Calu3 (cell line): ENCODE measurements around the gene AK4. TPM values are rescaled to one million over a fixed set of nuclear protein-coding genes. Genes with fewer than 3 reads are reported as not detected.
"Not testable (repeated sequence)": the region's sequence is repeated elsewhere in the genome, so short reads cannot be mapped to it uniquely, and the experiment has no call there.

Experiments used
- BruUV-seq: library from RNA; stranded (reverse); fragments of 400-500 nt; replicated peaks from 2 replicates; lab custom pipeline; 2021; lab: Mats Ljungman, UMichigan
- CTCF ChIA-PET: fragments of 300-600 bp; sonication (Branson Sonifier 250); formaldehyde crosslinking; loops from one replicate; lab custom pipeline; 2022; ENCODE audit warnings: antibody characterized with exemption; lab: Charles Lee
- DNase-seq: peaks from one replicate; pipeline ENCODE4 v3.0.0; 2022
- H3K27ac Mint-ChIP-seq: one replicate; pipeline ENCODE4 v1.8.0; 2022; ENCODE audit warnings: mixed read lengths; ENCODE audit not compliant: unreplicated experiment
- H3K27me3 Mint-ChIP-seq: one replicate; pipeline ENCODE4 v1.8.0; 2022; ENCODE audit warnings: mixed read lengths; ENCODE audit not compliant: unreplicated experiment
- H3K36me3 Mint-ChIP-seq: one replicate; pipeline ENCODE4 v1.8.0; 2022; ENCODE audit warnings: mild to moderate bottlenecking, moderate library complexity, mixed read lengths; ENCODE audit not compliant: insufficient read depth, unreplicated experiment
- H3K4me1 Mint-ChIP-seq: one replicate; pipeline ENCODE4 v1.8.0; 2022; ENCODE audit warnings: mild to moderate bottlenecking, low read depth, mixed read lengths; ENCODE audit not compliant: unreplicated experiment
- H3K4me3 Mint-ChIP-seq: one replicate; pipeline ENCODE4 v1.8.0; 2022; ENCODE audit warnings: mild to moderate bottlenecking, low read depth, moderate library complexity, mixed read lengths; ENCODE audit not compliant: unreplicated experiment
- H3K9me3 Mint-ChIP-seq: one replicate; pipeline ENCODE4 v1.8.0; 2022; ENCODE audit warnings: low read depth, mixed read lengths; ENCODE audit not compliant: unreplicated experiment
- intact Hi-C: fragments of 100-400 bp; cut with micrococcal nuclease; formaldehyde crosslinking; loops from one replicate; pipeline ENCODE4 v1.10.0; 2022; ENCODE audit not compliant: unreplicated experiment
- total RNA-seq: library from RNA; stranded (reverse); gene quantifications from 2 replicates; pipeline ENCODE4 v1.2.3, GENCODE V29; 2022
- TF ChIP-seq, protein P1 (sequence below): fragments of 200-600 bp; IDR thresholded peaks from one replicate; pipeline ENCODE4 v1.8.0; 2022; ENCODE audit warnings: antibody characterized with exemption; ENCODE audit not compliant: unreplicated experiment

AK4 gene
- total RNA-seq, 1 experiment from 2014 or later = 49.9 TPM

DNA sequence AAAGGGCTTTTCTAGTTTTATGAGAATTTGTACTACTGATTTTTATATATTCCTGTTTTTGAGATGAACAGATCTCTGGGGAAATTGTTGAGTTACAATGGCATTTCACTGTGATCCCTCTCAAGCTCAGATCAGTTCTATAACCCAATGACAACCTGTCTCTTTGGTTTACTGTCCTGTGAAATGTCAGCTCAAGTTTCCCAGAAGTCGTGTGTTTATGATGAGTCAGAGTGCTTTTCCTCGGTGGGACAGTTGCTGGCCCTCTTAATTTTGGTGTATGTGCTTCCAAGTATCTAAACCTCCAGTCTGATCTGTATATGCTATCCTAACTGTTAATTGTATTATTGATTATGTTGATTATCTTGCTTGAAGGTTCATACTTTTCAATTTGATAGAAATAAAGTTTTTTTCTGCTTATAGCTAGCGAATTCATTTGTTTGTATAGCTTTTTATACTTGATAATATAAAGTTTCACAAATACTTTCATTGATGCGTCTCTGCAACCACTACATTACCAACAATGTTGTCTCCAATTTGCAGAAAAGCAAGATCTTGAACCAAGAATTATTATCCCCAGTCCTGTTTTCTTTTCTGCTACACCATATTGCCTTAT lies 83.8 kb downstream of the AK4 start:
- intact Hi-C loops = loop anchor here (10.0 kb wide), 2 partner anchors 723 to 1013 kb away; no protein-coding TSS in a partner anchor
- H3K4me3 Mint-ChIP-seq = no peak overlapping the region
- no peaks in the 10 kb centered on the region for H3K9me3 Mint-ChIP-seq
- no peaks in the 10 kb centered on the region for H3K36me3 Mint-ChIP-seq
- H3K27ac Mint-ChIP-seq = no peak overlapping the region
- CTCF ChIA-PET = no interaction called here
- no peak for DNase-seq
- H3K4me1 Mint-ChIP-seq = peaks cover 20% of the 10 kb centered on the region
- no TSS peak for BruUV-seq
- no peaks in the 10 kb centered on the region for H3K27me3 Mint-ChIP-seq
- TF ChIP-seq, protein P1, sequence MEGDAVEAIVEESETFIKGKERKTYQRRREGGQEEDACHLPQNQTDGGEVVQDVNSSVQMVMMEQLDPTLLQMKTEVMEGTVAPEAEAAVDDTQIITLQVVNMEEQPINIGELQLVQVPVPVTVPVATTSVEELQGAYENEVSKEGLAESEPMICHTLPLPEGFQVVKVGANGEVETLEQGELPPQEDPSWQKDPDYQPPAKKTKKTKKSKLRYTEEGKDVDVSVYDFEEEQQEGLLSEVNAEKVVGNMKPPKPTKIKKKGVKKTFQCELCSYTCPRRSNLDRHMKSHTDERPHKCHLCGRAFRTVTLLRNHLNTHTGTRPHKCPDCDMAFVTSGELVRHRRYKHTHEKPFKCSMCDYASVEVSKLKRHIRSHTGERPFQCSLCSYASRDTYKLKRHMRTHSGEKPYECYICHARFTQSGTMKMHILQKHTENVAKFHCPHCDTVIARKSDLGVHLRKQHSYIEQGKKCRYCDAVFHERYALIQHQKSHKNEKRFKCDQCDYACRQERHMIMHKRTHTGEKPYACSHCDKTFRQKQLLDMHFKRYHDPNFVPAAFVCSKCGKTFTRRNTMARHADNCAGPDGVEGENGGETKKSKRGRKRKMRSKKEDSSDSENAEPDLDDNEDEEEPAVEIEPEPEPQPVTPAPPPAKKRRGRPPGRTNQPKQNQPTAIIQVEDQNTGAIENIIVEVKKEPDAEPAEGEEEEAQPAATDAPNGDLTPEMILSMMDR = no peak

GRCh38 chr1:65232461-65232990 lies 84.5 kb downstream of the AK4 start:
- peaks cover 20% of the 10 kb centered on the region for H3K4me1 Mint-ChIP-seq
- H3K4me3 Mint-ChIP-seq = no peak overlapping the region
- no peaks in the 10 kb centered on the region for H3K9me3 Mint-ChIP-seq
- TF ChIP-seq, protein P1 = no peak
- DNase-seq = no peak
- CTCF ChIA-PET = no interaction called here
- no peaks in the 10 kb centered on the region for H3K27me3 Mint-ChIP-seq
- no peaks in the 10 kb centered on the region for H3K36me3 Mint-ChIP-seq
- BruUV-seq = no TSS peak
- no peak overlapping the region for H3K27ac Mint-ChIP-seq
- intact Hi-C loops = loop anchor here (10.0 kb wide), 2 partner anchors 722 to 1012 kb away; no protein-coding TSS in a partner anchor

DNA sequence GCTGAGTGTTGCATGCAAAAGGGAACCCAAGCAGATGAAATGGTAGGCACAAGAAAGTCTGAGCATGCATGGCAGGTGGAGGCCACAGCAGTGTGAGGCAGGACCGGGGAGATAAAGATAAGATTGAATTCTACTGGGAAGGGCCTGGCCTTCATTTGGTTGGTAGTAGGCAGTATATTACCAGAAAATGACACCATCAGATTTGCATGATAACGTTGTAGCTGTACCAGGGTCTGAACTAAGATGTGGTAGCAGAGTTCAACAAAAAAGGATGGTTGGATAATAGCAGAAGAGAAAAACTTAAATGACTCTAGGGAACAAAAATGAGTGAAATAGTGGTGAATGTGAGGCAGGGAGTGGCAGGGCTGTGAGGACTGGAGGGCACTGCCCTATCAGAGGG lies 85.8 kb downstream of the AK4 start:
- BruUV-seq = no TSS peak
- CTCF ChIA-PET = interaction anchor here (0.6 to 0.7 kb wide), 2 partner anchors 182 to 197 kb away, joined by 3 to 4 read pairs; no protein-coding TSS in a partner anchor
- no peaks in the 10 kb centered on the region for H3K36me3 Mint-ChIP-seq
- H3K27me3 Mint-ChIP-seq = no peaks in the 10 kb centered on the region
- H3K4me3 Mint-ChIP-seq = no peak overlapping the region
- TF ChIP-seq, protein P1 = no peak
- no peak for DNase-seq
- H3K9me3 Mint-ChIP-seq = no peaks in the 10 kb centered on the region
- intact Hi-C loops = loop anchor here (10.0 kb wide), 2 partner anchors 721 to 1011 kb away; no protein-coding TSS in a partner anchor
- no peak overlapping the region for H3K27ac Mint-ChIP-seq
- H3K4me1 Mint-ChIP-seq = peaks cover 20% of the 10 kb centered on the region

DNA sequence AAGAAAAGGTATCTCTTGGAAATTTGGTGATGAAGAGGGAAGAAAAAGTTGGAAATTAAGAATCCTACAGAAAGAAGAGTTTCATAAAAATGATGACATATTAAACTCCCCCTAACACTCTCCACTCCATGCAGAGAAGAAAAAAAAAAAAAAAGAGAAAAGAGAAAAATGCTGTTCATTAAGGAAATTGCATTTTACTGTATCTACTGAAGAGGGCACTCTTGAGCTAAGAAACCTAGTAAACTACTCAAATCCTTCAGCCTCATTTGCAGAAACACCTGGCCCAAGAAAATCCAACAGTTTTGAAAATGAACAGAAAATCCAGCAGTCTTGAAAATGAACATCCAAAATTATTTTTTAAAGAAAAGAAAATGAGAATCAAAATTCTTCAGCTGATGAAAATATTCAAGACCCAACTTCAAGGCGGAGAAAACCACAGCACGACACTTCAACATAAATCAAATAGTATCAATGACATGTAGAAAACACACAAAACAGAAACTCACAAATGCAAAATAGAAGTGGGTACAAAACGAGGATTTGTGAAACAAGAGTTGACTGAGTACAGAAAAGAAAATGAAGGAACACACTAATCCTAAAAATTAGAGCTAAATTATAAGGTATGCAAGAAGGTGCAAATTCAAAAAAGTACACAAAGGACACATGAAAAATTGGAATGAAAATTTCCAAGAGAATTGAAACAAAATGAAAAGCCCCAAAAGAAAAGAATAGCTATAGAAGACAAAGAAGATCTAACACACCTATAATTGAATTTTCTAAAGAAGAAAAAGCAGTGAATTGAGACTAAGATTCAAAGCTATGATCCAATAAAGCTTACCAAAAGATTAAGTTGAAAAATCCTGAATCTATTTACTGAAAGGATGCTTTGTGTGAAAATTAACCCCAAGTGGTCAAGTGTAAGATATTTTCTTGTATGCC lies 88.1 kb downstream of the AK4 start:
- H3K4me3 Mint-ChIP-seq = no peak overlapping the region
- H3K27me3 Mint-ChIP-seq = no peaks in the 10 kb centered on the region
- H3K36me3 Mint-ChIP-seq = no peaks in the 10 kb centered on the region
- H3K9me3 Mint-ChIP-seq = no peaks in the 10 kb centered on the region
- intact Hi-C loops = loop anchor here (1.0 to 10.0 kb wide), 6 partner anchors 30 to 1009 kb away; no protein-coding TSS in a partner anchor
- H3K27ac Mint-ChIP-seq = no peak overlapping the region
- no peak for DNase-seq
- TF ChIP-seq, protein P1 = peak; percentile 57
- H3K4me1 Mint-ChIP-seq = peaks cover 3% of the 10 kb centered on the region
- CTCF ChIA-PET = interaction anchor here (0.6 to 2.2 kb wide), 10 partner anchors 18 to 720 kb away, joined by 3 to 28 read pairs (median 4); no protein-coding TSS in a partner anchor
- no TSS peak for BruUV-seq

GRCh38 chr1:65237088-65237487 lies 89.1 kb downstream of the AK4 start:
- not testable (repeated sequence) for H3K4me3 Mint-ChIP-seq, H3K27me3 Mint-ChIP-seq, H3K9me3 Mint-ChIP-seq, H3K4me1 Mint-ChIP-seq, H3K36me3 Mint-ChIP-seq, H3K27ac Mint-ChIP-seq, BruUV-seq, DNase-seq
- intact Hi-C loops = loop anchor here (2.0 to 10.0 kb wide), 3 partner anchors 222 to 1008 kb away; no protein-coding TSS in a partner anchor
- CTCF ChIA-PET = interaction anchor here (1.6 to 2.2 kb wide), 3 partner anchors 24 to 451 kb away, joined by 5 to 28 read pairs (median 13); no protein-coding TSS in a partner anchor
